ENCODE data around the gene SAXO1. TPM values are rescaled to one million over a fixed set of nuclear protein-coding genes. Genes with fewer than 3 reads are reported as not detected.
"Not testable (repeated sequence)": the region's sequence is repeated elsewhere in the genome, so short reads cannot be mapped to it uniquely, and the experiment has no call there.

Gene SAXO1
- total RNA-seq, 1 donor from 2014 or later: under 0.01 TPM

DNA sequence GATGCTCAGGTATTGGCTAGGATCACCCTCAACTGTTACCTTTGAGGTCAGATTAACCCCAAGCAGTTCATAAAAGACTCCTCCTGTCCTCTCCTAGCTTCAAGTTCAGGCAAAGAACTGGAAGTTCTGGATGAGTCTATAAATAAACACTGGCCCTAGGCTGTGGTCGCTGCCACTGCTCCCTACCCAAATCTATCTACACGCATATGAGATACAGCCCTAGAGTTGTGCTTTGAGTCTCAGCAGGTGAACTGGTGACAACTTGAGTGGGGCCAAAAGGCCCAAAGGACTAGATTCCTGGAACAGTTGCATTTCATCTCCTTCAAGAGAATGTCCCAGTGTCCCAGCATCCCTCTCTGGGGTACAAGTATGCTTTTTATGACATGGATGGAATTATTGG lies 62.6 kb downstream of the SAXO1 start:
- DNase-seq: no peak

DNA sequence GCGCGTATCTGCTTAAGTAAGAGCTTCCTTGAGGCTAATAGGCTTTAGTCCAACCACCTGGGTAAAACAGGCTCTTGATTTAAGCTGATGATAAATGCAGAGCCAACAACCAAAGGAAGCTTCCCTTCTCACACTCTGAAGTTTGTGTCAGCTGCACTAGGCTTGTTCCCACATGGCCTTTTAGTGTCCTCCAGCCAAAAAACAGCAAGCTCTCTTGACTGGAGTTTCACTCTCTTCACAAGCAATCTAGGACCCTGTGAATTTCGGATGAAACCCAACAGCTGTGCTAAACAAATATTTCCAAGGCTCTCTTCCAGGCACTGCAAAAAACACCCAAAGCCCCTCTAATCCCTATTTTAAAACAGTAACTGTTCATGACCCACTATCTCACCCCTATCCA lies 63.9 kb downstream of the SAXO1 start:
- DNase-seq: peak; percentile 96

DNA sequence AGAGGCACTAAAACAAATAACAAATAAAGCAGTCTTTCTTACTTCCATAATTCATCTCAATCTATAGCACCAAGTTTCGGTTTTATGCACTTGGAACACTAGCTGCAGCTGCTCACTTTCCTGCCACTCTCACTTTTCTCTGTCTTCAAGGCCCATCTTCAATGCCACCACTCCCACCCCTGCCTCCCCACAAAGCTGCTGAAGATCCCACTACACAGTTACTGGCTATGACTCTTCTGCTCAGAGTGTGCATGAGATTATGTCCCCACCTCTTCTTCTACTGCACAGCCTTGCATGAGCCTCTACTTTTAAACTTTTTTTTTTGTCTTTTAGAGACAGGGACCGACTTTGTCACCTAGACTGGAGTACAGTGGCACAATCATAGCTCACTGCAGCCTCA lies 77.4 kb downstream of the SAXO1 start:
- DNase-seq: no peak

GRCh38 chr9:18951936-18952335 lies 81.1 kb downstream of the SAXO1 start:
- DNase-seq: no peak

DNA sequence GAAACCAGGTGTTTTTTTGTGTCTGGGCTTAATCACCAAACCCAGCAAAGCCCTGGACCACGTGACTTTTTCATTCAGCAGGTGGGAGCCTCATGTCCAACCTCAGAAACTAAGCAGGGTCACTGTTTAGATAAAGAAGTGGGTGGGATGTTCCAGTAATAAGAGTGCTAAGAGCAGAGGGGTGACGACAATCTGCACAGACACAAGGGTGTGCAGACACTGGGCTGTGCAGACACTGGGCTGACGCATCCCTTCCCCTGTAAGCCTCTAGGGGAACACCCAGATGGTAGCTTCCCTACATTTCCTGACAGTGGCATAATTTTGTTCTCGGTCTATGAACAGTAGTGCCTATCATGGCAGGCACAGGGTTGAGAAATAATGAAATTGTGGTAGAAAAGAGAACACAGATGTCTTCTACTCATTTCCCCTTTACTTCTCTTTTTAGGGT lies 85.1 kb downstream of the SAXO1 start:
- DNase-seq: no peak

- DNase-seq: peak; percentile 28
Measured at GRCh38 chr9:18942801-18943200, 90.2 kb downstream of the SAXO1 start.

DNA sequence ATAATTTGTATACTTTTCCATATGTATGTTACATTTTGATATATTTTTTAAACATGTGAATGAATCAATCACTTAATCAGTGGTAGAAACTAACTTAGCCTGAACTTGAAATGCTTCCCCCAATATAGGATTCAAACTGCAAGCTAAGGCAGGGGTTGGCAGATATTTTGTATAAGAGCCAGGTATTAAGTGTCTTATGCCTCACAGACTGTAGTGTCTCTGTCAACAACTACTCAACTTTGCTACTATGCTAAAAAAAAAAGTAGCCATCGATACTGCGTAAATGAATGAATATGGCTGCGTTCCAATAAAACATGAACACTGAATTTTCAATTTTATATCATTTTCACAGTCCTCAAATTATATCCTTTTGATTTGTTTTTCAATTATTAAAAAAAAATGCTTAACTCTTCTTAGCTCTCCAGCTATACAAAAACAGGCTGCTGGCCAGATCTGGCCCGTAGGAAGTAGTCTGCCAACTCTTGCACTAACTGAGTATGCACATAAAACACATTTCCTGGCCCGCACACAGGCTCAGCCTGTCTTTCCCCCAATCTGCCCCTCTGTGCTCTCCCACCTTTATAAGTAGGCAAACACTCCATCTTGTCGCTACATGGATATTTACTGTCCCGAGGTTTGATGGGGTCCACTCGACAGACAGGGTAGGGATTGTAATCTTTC lies 91.8 kb downstream of the SAXO1 start:
- DNase-seq: no peak

- no peak for DNase-seq
Measured at GRCh38 chr9:18939943-18940342, 93.1 kb downstream of the SAXO1 start.

- DNase-seq: no peak
Measured at GRCh38 chr9:18936094-18936871, 96.7 kb downstream of the SAXO1 start.

DNA sequence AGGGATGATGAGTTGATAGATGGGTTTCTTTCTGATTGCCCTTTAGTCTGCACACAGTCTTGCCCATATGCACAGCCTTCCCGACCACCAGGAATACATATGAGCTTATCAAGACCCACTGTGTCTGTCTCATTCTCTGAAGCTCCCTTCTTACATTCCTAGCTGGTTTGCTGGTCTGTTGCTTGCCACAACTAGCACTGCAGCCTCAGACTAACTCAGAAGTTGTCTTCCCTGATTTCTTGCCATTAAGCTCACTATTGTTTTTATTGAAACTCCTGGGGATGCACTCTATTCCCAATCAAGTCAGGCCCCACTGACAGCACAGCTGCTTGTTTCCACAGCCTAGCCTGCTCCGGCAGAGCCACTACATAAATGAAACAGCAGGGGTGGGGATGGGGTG lies 97.5 kb downstream of the SAXO1 start:
- DNase-seq: no peak

GRCh38 chr9:18930611-18931010 lies 102.4 kb downstream of the SAXO1 start:
- not testable (repeated sequence) for DNase-seq

DNA sequence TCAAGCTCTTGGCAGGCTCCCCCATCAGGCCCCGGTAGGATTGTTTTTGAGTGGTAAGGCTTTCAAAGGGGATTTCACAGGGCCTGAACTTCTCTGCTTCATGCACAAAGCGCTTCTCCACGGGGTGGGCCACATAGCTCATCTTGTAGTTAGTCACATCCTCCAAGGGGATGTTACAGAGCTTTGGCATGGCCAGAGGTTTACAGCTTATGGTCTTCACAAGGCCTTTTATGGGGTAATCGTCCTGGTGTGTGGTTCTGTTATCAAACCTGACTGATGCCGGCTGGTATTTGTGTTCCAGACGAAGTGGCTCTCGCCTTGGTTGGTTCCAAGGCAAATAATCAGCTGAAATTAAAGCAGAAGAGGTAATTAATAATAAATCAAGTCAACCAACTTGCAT lies 104.3 kb downstream of the SAXO1 start:
- DNase-seq: no peak

GRCh38 chr9:18926513-18926912 lies 106.5 kb downstream of the SAXO1 start:
- DNase-seq: no peak

GRCh38 chr9:18925880-18926279 lies 107.1 kb downstream of the SAXO1 start:
- no peak for DNase-seq

- no peak for DNase-seq
Measured at GRCh38 chr9:18923671-18924430, 109.2 kb downstream of the SAXO1 start.

DNA sequence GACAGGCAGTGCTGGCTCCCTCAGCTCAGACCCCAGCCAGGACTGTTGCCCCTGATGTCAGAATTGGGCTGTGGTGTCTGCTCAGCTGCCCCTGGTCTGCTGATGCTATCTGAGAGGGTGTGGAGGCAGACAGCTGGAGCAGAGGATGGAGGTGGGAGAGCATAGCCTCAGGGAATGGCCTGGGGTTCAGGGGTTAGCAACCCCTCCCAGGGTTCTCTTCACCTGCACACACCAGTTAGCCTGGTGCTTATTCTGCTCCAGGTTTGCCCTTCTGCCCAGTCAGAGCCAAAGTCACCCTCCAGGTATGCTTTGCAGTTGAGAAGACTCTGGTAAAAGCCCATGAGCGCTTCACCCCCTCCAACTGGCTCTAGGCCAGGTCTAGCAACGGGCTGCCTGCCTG lies 109.8 kb downstream of the SAXO1 start:
- DNase-seq: no peak

- no peak for DNase-seq
Measured at GRCh38 chr9:18922161-18922885, 110.7 kb downstream of the SAXO1 start.

GRCh38 chr9:18921366-18922075 lies 111.5 kb downstream of the SAXO1 start:
- DNase-seq: no peak

DNA sequence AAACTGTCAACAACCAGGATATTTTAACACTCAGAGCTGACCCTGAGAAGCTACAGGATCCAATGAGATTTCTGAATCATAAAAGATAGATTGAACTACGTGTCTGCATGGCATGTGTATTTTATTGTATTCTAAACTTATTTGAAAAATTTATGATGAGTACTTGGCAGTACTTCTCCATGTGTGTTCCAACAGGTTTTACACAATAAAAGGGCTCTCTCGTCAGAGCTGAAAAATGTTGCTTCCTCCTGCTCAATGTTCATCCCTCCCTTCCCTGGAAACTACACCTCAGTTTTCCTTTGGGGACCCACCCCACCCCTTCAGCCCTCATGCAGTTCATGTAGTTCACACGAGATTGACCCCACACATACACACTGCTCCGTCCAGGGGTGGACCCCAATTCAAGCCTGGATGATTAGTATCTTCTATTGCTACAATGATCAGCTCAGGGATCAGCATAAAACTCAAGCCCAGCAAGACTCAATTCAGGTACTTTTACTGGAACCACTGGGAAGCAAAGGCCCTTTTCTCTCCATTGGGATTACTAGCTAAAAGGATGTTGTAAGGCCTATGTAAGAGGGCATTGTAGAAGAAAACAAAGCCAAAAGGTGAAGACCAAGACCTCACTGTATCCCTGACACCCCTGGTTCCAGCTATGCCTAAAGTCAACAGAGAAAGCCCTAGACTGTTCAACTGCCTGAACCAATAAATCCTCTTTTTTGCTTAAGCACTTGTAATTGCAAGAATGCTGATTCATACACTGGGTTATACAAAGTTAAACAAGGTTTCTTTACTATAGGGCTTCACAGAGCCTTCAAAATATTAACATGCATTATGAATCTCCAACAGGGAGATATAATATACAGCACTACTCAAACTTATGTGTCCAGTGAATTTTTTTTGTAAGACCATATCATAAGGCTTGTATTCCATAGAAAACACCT lies 112.6 kb downstream of the SAXO1 start:
- DNase-seq: peak; percentile 47

DNA sequence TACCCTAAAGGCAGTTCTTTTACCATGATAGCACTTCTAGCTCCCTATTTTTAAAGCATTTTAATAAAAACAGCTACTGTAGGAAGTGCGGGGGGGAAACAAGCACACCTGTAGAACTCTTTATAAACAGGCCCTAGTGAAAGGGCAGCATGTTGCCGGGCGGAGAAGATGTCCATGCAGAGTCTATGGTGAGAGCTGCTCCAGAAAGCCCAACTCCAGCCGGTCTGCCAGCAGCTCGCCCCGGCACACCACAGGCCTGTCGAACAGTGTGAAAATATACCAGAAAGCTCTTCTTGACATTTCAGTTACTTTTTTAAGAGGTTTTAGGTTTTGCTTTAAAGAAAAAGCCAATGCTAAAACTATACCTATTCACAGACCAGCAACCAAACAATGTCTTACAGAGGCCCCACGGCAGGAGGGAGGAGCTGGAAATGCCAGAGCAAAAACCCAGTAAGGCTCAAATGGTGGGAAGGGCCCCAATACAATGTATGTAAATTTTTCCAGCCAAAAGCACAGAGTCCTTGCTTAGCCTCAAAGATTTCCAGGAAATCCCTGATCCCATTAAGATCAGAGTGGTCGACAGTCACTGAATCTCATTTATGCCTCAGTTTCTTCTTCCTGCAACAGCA lies 121.2 kb downstream of the SAXO1 start:
- DNase-seq: no peak
